NCI-H128 (cell line): ENCODE results near the gene SHB.

Source experiments
- DNase-seq: peaks from one replicate; lab custom pipeline; 2025; ENCODE audit not compliant: unreplicated experiment; lab: John Stamatoyannopoulos, UW

Gene SHB, protein sequence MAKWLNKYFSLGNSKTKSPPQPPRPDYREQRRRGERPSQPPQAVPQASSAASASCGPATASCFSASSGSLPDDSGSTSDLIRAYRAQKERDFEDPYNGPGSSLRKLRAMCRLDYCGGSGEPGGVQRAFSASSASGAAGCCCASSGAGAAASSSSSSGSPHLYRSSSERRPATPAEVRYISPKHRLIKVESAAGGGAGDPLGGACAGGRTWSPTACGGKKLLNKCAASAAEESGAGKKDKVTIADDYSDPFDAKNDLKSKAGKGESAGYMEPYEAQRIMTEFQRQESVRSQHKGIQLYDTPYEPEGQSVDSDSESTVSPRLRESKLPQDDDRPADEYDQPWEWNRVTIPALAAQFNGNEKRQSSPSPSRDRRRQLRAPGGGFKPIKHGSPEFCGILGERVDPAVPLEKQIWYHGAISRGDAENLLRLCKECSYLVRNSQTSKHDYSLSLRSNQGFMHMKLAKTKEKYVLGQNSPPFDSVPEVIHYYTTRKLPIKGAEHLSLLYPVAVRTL

GRCh38 chr9:38068701-38069628 is at the start of gene SHB:
TSS of gene SHB (minus strand) at chr9:38069227. CDS start at chr9:38068645, 582 bp downstream.
- DNase-seq = peak; percentile 56

- DNase-seq = no peak
Observed at GRCh38 chr9:38117651-38118050, 48.6 kb upstream of the SHB start.

GRCh38 chr9:38114905-38115304 is 45.9 kb upstream of the SHB start:
- no peak for DNase-seq

- DNase-seq = no peak
Observed at GRCh38 chr9:38112456-38112855, 43.4 kb upstream of the SHB start.

GRCh38 chr9:38112049-38112448 is 43.0 kb upstream of the SHB start:
- DNase-seq = no peak

DNA sequence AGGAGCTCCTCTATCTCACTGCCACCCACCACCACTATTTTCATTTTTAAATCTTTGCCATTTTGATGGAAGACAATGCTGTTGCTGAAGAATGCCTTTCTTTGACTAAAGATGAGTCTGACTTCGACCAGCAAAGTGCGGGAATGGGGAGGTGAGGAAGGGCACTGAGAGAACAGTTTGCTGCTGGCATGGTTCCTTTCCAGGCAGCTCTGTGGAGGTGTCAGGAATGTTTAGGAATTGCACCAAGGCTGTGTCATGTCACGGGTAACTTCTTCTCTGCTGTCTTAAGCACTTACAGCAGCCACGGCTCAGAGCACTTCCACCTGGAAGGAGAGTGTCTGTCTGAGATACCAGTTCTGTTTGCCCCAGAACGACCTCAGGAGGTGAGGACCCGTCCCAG is 41.4 kb upstream of the SHB start:
- DNase-seq = no peak

GRCh38 chr9:38109601-38110000 is 40.6 kb upstream of the SHB start:
- DNase-seq = no peak

DNA sequence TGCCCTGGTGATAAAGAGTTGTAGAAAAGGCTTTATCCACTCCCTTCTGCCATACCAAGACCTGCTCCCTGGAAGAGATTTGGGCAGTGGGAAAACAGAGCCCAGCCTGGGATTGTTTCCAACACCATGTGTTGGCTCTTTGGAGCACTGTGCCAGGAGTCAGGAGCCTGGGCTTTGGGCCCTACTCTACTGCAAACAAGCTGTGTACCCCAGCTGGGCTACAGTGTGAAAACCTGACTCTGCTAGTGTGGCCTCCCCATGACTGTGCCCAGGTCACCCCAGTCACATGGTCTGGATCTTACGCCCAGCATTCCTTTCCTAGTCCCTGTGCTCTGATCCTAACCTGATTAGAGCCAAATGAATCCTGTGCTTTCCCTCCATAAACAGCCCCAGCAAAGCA is 39.3 kb upstream of the SHB start:
- no peak for DNase-seq

GRCh38 chr9:38107811-38108304 is 38.8 kb upstream of the SHB start:
- DNase-seq = no peak

DNA sequence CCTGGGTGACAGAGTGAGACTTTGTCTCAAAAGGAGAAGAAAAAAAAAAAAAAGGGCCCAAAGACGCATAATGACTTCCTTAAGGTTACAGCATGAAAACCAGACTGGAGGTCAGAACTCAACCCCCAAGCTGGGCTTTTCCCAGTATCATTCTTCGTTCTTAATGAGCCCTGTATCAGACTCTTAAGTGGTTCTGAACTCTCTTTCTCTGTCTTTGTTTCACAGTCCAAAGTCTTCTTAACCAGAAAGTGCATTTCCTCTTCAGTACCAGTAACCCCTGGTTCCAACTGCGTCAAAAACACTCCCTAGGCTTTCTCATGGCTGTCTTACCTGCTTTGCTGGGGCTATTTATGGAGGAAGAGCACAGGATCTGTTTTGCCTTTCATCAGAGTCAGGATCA is 38.4 kb upstream of the SHB start:
- no peak for DNase-seq

DNA sequence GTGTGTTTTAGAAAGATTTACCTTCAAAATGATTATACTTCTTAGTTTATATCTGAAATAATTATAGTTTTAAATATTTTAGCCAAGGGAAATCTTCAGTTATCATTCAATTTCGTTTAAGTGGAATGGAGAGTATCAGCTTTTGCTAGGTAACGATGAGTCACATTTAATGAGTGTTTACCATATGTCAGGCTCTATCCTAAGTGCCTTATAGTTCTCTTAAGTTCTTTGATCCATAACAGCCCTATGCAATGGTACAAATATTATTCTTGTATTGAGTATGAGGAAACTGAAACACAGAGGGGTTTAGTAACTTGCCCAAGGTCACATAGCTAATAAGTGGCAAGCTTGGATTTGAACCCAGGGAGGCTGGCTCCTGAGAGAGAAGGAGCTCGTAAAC is 37.5 kb upstream of the SHB start:
- no peak for DNase-seq

DNA sequence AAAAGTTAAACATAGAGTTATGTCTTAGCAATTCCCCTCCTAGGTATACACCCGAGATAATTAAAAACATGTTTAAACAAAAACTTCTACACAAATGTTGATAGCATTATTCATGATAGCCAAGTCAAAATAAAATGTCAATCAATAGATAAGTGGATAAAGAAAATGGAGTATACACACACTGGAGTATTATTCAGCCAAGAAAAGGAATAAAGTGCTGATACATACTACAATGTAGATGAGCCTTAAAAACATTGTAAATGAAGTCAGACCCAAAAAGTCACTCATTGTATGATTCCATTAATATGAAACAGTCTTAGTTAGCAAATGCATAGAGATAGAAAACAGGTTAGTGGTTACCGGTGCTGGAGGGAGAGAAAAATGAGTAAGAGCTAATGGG is 34.3 kb upstream of the SHB start:
- DNase-seq = no peak

GRCh38 chr9:38101423-38101822 is 32.4 kb upstream of the SHB start:
- no peak for DNase-seq

GRCh38 chr9:38096238-38096805 is 27.3 kb upstream of the SHB start:
- no peak for DNase-seq

DNA sequence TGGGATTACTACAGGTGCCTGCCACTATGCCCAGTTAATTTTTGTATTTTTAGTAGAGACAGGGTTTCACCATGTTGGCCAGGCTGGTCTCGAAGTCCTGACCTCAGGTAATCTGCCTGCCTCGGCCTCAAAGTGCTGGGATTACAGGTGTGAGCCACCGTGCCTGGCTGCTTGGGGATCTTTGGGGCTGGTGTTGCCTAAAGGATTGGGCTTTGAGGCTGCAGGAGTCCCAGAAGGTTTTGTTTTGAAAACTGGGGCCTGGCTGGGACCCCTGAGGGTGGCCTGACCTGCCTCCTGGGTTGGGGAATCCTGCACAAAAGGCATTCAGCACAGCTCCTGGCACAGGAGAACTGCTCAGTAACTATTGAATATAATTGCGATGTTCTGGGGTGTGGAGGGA is 25.1 kb upstream of the SHB start:
- DNase-seq = no peak

- DNase-seq = no peak
Observed at GRCh38 chr9:38092656-38093055, 23.6 kb upstream of the SHB start.

- DNase-seq = no peak
Observed at GRCh38 chr9:38092200-38092524, 23.1 kb upstream of the SHB start.

- DNase-seq = no peak
Observed at GRCh38 chr9:38091310-38092199, 22.5 kb upstream of the SHB start.

DNA sequence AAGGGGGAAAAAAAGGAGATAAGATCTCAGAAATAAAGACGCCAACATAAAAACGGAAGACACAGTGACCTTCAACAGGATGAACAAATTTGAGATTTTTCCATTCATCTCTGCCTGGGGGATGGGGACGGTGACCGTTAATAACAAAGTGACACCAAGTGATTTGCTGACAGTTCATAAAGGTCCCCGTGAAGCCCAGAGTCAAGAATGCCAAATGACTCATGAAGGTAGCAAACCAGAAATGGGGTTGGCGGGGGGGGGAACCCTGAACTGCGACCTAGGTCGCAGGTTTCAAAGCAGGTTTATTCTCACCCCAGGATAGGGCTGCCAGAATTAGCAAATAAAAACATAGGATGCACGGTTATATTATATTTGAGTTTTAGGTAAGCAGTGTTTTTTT is 21.1 kb upstream of the SHB start:
- no peak for DNase-seq

DNA sequence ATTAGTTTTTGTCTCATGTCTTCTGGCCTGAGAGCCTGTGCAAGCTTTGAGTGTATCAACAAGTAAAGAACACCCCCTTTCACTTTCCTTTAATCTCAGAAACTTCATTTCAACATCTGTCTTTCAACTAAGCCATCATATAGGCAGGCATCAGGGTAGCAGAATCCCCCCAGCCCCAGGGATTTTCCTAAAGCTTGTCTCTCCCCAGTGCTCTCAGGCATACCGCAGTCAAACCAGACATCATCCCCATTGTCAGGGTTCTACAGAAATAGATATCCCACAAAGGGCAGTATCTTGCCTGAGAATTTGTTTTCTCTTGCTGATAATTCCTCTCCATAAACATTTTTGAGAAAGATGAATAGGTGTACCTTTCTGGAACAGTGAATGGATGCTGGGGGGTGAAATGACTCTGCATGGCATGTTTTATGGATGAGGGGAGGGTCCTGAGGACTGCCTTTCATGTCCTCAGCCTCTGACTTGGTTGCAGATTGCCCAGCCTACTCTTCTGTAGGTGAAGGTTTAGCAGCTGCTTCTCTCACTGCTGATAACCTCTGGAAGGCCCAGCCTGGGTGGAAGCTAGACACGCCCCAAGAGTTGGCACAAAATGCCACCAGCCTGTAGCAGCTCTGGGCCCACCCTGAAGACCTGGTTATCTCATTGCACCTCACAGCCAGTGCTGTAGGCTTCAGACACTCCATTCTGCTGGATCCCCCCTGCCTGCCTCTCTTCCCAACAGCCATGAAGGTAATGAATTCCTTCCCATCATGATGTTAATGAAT is 20.5 kb upstream of the SHB start:
- no peak for DNase-seq
